ES-I3 (cell line): ENCODE data around the gene ARSJ.

Experiments used
- H3K36me3 ChIP-seq: 2 replicates; pipeline ENCODE4 v1.6.1; 2013; ENCODE audit warnings: mild to moderate bottlenecking, low read length, control low read depth, moderate library complexity; ENCODE audit not compliant: insufficient read depth
- H3K4me1 ChIP-seq: 2 replicates; pipeline ENCODE4 v1.6.1; 2013; ENCODE audit warnings: mild to moderate bottlenecking, control low read depth, low read length; ENCODE audit not compliant: insufficient read depth
- H3K9ac ChIP-seq: 2 replicates; pipeline ENCODE4 v1.6.1; 2013; ENCODE audit warnings: low read depth, mild to moderate bottlenecking, low read length, moderate library complexity
- H3K9me3 ChIP-seq: 2 replicates; pipeline ENCODE4 v1.6.1; 2013; ENCODE audit warnings: mild to moderate bottlenecking, low read length, moderate library complexity; ENCODE audit not compliant: control insufficient read depth, insufficient read depth

ARSJ gene

DNA sequence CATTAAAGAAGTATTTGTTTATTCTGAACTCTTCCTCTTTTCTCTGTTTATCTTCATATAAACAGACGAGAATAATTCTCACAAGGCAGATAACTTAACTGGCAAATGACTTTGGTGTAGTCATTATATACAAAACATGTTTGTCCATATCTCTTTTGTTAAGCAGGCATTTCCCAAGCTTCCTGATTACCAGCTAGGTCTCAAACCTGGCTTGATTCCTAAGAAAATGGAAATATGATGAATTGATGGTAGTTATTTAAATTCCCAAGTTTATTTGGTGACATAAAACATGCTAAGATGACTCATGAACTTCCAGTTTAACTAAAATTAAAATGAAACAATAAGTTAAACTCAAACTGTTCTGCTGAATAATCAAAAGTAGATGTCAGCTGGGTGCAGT is 96.8 kb downstream of the ARSJ start:
- H3K9me3 ChIP-seq = no peaks in the 10 kb centered on the region
- H3K4me1 ChIP-seq = peaks cover 4% of the 10 kb centered on the region; the same call in 1 of the 2 replicates
- no peaks in the 10 kb centered on the region for H3K36me3 ChIP-seq
- H3K9ac ChIP-seq = no peak overlapping the region

DNA sequence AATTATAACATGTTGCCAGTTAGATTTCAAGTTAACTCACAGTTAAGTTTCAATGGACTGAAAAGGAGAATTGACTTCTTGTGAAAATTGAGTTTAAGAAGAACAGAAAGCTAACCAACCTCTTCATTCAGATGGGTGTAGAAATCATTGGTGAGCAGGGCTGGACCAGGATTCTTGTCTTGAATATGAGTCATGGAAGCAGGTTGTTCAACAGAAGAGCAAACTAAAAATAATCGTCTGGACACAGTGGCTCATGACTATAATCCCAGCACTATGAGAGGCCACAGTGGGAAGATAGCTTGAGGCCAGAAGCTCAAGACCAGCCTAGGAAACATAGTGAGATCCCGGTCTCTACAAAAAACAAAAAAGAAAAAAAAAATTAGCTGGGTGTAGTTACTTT is 98.2 kb downstream of the ARSJ start:
- H3K36me3 ChIP-seq = no peaks in the 10 kb centered on the region
- H3K9ac ChIP-seq = no peak overlapping the region
- no peaks in the 10 kb centered on the region; the same call in 1 of the 2 replicates for H3K9me3 ChIP-seq
- peaks cover 4% of the 10 kb centered on the region; the same call in 1 of the 2 replicates for H3K4me1 ChIP-seq

DNA sequence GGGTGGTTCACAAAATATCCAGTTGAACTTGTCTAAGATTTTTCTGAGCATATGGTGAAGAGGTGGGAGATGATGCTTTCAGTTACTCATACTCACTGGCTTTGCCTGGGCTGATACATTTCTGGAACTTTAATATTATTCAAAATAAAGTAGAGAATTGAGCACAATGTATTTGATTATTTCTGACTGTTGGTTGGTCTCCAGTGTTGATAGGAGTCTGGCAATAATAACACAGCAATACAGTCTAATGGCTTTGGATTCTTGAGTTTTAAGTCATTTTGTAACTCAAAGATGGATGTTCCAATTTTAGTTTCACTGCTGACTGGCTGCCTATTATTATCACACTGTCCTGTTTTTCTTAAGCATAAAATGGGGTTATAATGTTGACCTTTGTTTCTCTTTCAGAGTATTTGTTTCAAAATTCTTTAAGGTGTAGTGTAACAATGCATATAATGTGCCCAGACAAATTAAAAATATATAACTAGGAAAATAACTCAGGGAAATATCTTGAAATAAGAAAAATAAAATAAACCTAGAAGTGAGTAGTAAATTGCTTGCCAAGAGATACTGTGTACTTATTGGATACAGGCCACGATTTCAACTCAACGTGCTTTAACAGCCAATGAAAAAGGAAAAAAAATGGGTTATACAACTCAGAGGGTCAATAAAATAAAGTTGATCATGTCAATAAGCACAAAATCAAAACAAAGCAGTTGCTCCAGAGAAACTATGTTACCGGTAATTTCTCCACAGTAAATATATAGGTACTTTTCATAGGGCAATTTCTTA is 99.0 kb downstream of the ARSJ start:
- Histone ChIP-seq H3K9me3 (no peaks in the 10 kb centered on the region; the same call in 1 of the 2 replicates), H3K36me3 (no peaks in the 10 kb centered on the region), H3K4me1 (peaks cover 4% of the 10 kb centered on the region; the same call in 1 of the 2 replicates), H3K9ac (no peak overlapping the region)

DNA sequence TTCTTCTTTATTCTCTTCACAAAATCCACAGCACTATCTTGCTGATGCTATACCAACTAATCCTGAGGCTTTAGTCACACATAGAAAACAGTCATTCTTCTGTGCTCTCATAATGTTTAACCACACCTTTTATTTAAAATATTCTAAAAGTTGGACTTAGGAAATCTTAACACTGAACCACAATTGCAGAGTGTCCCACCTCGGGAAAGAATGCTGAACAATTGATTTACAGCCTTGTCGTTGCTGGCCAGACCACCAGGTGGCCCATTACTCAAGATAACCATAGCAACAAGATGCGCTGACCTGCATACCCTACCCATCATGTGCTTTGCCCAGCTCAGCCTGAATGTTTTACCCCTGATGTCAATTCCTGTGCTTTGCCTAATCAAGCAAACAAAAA is 100.8 kb downstream of the ARSJ start:
- H3K9me3 ChIP-seq = no peaks in the 10 kb centered on the region; the same call in 1 of the 2 replicates
- peaks cover 4% of the 10 kb centered on the region; the same call in 1 of the 2 replicates for H3K4me1 ChIP-seq
- no peaks in the 10 kb centered on the region for H3K36me3 ChIP-seq
- no peak overlapping the region for H3K9ac ChIP-seq

DNA sequence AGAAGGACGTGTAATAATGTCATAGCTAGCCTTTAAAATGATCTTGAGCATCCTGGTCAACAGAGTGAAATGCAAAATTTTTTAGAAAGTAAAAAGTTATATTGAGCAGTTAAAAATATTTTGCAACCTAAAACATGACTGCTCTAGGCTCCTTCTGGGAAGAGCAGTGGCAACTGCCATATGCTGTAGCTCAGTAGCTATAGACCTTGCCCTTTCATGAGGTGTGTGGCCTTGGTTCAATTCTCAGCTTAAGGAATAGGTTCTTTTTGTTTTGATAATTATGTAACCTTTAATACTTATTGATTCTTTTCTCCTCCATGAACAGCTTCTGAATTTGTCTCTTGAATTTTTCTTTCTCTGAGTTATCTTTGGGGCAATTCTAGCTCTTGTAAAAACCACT is 105.0 kb downstream of the ARSJ start:
- Histone ChIP-seq H3K4me1 (peaks cover 18% of the 10 kb centered on the region; the same call in 1 of the 2 replicates), H3K9me3 (no peaks in the 10 kb centered on the region; the same call in 1 of the 2 replicates), H3K36me3 (no peaks in the 10 kb centered on the region), H3K9ac (no peak overlapping the region)

DNA sequence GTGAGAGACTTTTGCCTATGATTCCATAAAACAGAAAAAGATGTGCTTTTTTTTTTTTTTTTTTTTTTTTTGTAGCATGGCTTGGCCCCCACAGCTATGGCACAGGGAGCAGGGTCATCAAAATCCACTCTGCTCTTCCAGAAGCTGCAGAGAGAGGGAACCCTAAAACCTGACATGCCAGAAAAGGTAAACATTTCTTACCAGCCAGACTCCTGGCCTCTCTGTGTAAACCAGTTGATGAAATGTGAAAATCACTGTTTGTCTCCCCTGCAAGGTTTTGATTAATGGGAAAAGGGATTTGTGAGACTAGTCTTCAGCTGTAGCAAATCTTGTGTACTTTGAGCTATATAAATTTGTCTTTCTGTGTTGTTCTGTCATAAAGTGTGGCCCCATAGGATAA is 105.9 kb downstream of the ARSJ start:
- Histone ChIP-seq H3K36me3 (no peaks in the 10 kb centered on the region), H3K4me1 (peaks cover 17% of the 10 kb centered on the region; the same call in 1 of the 2 replicates), H3K9ac (no peak overlapping the region), H3K9me3 (no peaks in the 10 kb centered on the region; the same call in 1 of the 2 replicates)

DNA sequence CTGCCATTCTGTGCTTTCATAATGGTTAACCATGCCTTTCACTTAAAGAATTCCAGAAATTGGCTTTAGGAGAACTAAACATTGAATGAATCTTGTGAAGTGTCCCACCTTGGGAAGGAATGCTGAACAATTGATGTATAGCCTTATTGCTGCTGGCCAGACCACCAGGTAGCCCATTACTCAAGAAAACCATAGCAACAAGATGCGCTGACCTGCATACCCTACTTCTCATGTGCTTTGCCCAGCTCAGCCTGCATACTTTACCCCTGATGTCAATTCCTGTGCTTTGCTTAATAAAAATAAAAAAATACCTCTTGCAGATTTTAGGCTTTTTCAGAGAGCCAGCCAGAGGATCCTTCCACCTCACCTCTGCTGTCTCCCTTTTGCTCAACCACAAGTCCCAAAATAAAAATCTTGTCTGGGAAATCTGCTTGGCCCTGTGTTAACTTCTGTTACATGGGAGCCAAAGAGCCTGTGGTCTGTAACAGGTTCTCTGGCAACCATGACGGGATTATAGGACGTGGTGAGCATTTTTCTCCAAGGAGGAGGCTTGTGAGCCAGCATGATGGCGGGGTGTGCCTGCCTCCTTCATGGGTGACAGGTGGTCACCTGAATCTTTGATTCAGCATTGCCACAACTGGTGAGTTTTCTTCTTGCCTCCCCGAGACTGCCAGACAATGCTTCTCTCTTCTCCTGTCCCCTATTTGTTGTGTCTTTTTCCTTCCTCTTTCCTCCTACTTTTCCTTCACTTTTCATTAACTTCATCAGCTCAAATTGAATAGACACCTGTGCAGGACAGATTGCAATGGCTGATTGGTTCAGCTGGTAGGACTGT is 106.8 kb downstream of the ARSJ start:
- H3K9ac ChIP-seq = no peak overlapping the region
- H3K4me1 ChIP-seq = peaks cover 14% of the 10 kb centered on the region; the same call in 1 of the 2 replicates
- no peaks in the 10 kb centered on the region for H3K36me3 ChIP-seq
- H3K9me3 ChIP-seq = no peaks in the 10 kb centered on the region; the same call in 1 of the 2 replicates

DNA sequence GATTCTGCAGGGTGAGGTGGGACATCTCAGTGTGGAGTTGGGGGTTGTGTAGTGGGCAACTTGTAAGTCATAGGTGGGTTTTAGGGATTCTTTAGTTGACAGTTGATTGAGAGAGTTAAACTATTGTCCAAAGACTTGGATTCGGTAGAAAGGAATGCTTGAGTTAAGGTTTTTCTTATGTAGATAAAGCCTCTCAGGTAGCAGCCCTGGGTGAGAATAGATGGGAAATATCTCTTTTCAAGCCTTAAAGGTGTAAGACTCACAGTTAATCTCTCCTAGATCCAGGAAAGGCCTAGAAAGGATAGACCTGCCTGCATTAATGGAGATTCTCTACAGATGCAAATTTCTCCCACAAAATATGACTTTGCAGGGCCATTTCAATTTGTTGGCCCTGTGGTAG is 108.4 kb downstream of the ARSJ start:
- H3K36me3 ChIP-seq = no peaks in the 10 kb centered on the region
- no peaks in the 10 kb centered on the region for H3K9me3 ChIP-seq
- peaks cover 14% of the 10 kb centered on the region; the same call in 1 of the 2 replicates for H3K4me1 ChIP-seq
- H3K9ac ChIP-seq = no peak overlapping the region

DNA sequence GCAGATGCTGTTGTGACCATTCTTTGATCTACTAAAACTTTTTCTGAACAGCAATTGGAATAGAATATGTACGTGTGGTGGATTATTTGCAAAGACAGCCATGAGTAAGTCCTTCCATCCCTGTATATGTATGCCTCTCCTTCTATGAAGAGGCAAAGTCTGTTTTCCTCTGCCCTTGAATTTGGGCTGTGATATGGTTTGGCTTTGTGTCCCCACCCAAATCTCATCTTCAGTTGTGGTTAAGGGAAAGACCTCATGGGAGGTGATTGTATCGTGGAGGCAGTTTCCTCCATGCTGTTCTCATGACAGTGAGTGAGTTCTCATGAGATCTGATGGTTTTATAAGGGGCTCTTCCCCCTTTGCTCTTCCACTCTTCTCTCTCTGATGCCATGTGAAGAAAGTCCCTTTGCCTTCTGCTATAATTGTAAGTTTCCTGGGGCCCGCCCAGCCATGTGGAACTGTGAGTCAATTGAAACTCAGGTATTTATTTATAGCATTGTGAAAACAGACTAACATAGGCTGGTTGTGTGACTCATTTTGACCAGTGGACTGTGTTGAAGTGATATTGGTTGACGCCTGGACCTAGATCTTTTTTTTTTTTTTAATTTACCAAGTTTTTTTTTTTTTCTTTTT is 109.6 kb downstream of the ARSJ start:
- H3K4me1 ChIP-seq = peaks cover 14% of the 10 kb centered on the region; the same call in 1 of the 2 replicates
- no peak overlapping the region for H3K9ac ChIP-seq

DNA sequence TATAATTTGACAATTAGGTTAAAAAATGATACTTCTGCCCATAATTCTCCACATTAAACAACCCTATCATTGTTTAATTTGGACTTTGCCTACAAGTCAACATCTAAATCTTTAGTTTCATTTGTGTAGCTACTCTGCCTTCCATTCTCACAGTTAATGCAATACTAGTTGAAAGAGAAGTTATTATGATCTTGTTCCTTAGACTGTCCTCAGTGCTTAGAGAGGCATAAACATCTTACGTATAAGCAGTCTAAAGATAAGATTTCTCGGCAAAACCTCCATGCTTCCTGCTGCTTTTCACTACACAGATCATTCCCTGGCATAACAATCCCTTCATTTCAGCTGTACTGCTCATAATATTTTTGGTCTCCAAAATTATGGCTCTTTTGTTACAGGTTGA is 112.8 kb downstream of the ARSJ start:
- peaks cover 11% of the 10 kb centered on the region; the same call in 1 of the 2 replicates for H3K4me1 ChIP-seq
- H3K36me3 ChIP-seq = no peaks in the 10 kb centered on the region
- H3K9ac ChIP-seq = no peak overlapping the region
- no peaks in the 10 kb centered on the region for H3K9me3 ChIP-seq

More for the DNA sequence above, 109.6 kb downstream of the ARSJ start:
- Histone ChIP-seq H3K9me3 (no peaks in the 10 kb centered on the region), H3K36me3 (no peaks in the 10 kb centered on the region)

DNA sequence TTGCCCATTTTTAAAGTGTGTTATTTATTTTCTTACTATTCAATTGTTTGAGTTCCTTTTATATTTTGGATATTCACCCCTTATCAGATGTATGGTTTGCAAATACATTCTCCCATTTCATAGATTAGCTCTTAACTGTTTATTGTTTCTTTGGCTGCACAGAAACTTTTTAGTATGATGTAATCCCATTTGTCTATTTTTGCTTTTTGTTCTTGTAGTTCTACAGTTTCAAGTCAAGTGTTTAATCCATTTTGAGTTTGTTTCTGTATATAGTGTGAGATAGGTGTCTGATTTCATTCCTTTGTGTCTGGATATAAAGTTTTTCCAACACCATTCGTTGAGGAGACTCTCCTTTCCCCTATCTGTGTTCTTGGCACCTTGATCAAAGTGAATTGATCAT is 120.5 kb downstream of the ARSJ start:
- no peak overlapping the region for H3K9ac ChIP-seq
- H3K9me3 ChIP-seq = no peaks in the 10 kb centered on the region
- H3K36me3 ChIP-seq = no peaks in the 10 kb centered on the region
- H3K4me1 ChIP-seq = no peaks in the 10 kb centered on the region

DNA sequence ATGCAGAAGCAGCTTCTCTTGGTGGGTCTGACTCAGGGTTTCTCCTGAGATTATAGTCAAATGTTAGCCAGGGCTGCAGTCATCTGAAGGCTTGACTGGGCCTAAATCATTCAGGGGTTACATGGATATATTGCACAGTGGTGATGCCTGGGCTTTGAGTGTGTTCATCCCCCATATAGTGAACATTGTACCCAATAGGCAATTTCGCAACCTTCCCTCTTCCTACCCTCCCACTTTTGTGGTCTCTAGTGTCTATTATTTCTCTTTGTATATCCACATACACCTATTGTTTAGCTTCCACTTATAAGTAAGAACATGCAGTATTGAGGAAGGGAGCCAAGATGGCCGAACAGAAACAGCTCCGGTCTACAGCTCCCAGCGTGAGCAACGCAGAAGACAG is 127.6 kb downstream of the ARSJ start:
- Histone ChIP-seq H3K4me1 (no peaks in the 10 kb centered on the region), H3K9me3 (peaks cover 8% of the 10 kb centered on the region), H3K36me3 (no peaks in the 10 kb centered on the region), H3K9ac (no peak overlapping the region)
